Cardiac fibroblast (primary cell): ENCODE data around the gene ABCG2.

Experiments
- DNase-seq, 2 donors: peaks; one replicate each; pipeline versions ENCODE4 v3.0.0 to v3.0.0-alpha.2; 2010; ENCODE audit warnings: low read depth in 2 of 2
- H3K4me3 ChIP-seq, 2 donors: replicated peaks in 1 of 2; 1 replicate in 1 of 2; 2 replicates in 1 of 2; pipeline ENCODE4 v1.5.1; 2011; ENCODE audit warnings: low read depth in 2 of 2, low read length in 2 of 2, mild to moderate bottlenecking in 2 of 2, moderate library complexity in 1 of 2
- CTCF ChIP-seq: IDR thresholded peaks from one replicate; pipeline ENCODE4 v1.5.1; 2011; ENCODE audit warnings: low read depth, mild to moderate bottlenecking, low read length, inconsistent platforms

Gene ABCG2

DNA sequence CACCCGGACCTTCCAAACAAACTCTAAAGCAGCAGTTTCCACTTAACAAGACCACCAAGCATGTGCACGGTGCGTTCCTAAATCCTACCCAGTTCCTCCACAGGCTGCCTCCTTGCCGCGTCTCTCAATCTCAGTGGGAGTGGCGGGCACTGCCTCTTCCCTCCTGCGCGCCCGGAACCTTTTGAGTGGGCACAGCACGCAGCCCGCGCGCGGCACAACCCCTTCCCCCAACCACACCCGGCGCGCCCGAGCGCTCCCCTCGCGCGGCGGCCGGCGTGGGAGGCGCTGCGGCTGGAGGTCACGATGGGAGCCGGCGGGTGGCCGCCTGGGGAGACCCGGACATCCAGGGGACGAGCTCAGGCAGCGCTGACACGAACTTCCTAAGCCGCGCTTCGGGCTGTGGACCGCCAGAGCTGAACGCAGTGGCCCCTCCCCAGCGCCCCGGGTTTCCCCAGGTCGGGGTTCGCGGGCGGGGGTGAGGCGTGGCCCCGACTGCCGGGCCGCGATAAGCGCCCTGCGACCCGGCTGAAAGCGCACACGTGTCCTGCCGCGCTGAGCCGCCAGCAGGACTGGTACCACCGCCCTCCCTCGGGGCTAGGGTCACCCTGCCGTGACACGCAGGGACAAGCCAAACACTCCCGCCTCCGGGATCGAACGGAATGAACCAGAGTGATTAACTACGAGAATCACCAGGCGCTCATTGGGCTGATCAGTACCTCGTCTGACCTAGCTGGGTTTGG, at the start of gene ABCG2:
ABCG2 (minus strand) TSS at position 151 of the 740 bp plus-strand sequence. CDS start 18,644 bp downstream, outside the sequence.
- TF ChIP-seq CTCF, result no peak
- peak within 1 kb of the TSS; percentile 55 to 56 for H3K4me3 ChIP-seq
- DNase-seq, result peak; percentile 37 to 39

DNA sequence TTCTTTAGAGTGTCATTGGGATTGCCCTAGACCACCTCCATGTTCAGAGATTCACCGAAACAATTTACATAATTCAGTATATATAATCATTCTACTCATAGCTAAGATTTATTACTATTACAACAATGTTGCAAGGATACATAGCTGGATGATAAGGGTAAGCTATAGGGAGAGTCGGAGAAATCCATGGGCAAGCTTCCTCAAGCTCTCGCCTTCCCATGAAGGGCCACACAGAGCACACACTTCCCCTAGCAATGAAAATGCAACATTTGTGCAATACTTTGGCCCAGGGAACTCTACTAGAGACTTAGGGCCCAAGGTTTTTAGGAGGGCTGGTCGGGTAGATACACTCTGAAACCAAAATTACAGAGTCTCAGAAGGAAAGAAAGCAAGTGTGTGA, 49.7 kb upstream of the ABCG2 start:
- TF ChIP-seq CTCF, result no peak
- H3K4me3 ChIP-seq, result no peak overlapping the region
- no peak for DNase-seq

GRCh38 chr4:88207171-88207570, 48.7 kb upstream of the ABCG2 start:
- TF ChIP-seq CTCF, result no peak
- DNase-seq, result no peak
- H3K4me3 ChIP-seq, result no peak overlapping the region

DNA sequence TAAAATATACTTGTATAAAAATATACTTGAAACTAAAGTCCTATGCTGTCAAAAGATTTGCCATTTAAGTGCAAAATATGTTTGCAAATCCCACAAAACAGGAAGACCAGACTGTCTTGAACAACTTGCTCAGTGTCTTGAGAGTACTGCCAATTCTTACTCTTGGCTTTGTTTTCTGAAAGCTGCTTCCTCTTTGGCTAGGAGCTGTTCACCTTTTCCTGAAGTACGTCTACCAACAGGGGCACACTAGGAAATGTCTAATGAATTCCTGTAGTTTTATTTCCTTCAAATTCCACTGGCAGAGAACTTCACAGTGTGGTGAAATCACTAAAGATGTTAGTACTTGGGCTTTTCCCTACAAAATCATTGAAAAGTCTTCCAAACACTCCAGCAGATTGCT, 46.4 kb upstream of the ABCG2 start:
- peak in 1 of 2 donors; percentile 43 for DNase-seq
- no peak for TF ChIP-seq CTCF
- H3K4me3 ChIP-seq, result no peak overlapping the region

- no peak overlapping the region for H3K4me3 ChIP-seq
- no peak for DNase-seq
- no peak for TF ChIP-seq CTCF
Measured at GRCh38 chr4:88202443-88202842, 44.0 kb upstream of the ABCG2 start.

GRCh38 chr4:88200186-88200585, 41.7 kb upstream of the ABCG2 start:
- no peak overlapping the region for H3K4me3 ChIP-seq
- no peak for TF ChIP-seq CTCF
- no peak for DNase-seq
